ENCODE results near the gene C16orf95.

The C16orf95 gene

GRCh38 chr16:87332150-87332549, 15.0 kb upstream of the C16orf95 start:
- DNase-seq (ENCODE audit: low spot score) (no peak), FAIRE-seq (no peak)

DNA sequence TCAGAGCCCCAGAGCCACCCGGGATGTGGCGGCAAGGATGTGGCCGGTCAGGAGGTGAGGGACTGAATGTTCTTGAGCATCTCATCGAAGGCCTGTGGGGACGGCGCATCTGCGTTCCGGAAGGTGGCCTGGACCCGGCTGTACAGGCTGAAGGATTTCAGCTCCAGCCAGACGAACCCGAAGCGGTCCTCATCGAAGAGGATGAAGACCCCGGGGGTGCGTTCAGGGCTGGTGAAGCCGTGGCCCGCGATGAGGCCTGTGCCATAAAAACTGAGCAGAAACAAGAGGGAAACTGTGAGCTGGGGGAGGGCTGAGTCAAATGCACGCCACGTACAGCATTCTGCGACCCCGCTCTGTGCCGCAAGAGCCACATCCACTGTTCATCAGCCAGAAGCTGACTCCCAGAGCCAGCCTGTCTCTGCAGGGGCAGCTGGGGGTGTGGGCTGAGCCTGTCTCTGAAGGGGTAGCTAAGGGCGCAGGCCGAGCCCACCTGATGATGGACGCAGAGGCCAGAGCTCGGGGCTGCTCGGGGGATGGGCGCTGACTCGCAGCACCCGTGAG, 14.1 kb upstream of the C16orf95 start:
- FAIRE-seq (no peak), DNase-seq (ENCODE audit: low spot score) (no peak)

DNA sequence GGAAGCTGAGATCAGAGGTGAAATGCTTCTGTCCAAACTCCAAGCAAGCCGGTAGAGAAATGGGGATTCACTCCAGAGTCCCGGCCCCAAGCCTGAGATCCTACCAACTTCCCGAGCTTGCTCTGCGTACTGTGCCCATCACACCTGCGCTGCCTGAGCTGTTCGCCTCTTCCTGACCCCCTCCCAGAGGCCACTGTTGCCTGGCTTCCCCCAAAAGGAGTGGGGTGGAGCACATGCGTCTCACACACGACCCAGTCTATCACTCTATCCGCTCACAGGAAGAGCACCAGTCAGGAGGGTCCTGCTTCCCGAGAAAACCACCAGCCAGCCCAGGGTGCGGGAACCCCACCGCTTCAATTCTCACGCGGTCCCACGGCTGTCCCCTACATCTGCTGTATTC, 13.5 kb upstream of the C16orf95 start:
- FAIRE-seq: no peak
- DNase-seq (ENCODE audit: low spot score): no peak

- FAIRE-seq (no peak), DNase-seq (ENCODE audit: low spot score) (no peak)
These were observed 13.0 kb upstream of the C16orf95 start for GRCh38 chr16:87330257-87330624.

GRCh38 chr16:87329436-87330256, 12.5 kb upstream of the C16orf95 start:
- FAIRE-seq (no peak), DNase-seq (ENCODE audit: low spot score) (no peak)

DNA sequence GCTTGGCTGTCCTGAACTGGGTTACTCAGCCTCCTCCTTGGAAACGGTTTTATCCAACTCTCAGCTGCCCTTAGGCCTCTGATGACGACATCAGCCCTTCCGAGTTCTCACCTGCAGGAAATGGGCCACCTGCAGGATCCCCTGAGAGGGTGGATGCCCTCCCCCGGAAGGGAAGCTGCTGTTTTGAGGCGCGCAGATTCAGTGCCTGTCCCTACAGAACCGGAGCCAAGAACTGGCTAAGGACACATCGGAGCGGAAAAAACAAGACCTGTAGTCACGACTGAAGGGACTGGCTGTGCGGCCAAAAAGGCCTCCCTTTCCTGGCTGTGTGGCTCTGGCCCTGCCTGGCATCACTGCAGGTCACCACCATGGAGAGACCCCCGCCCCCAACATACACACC, 11.7 kb upstream of the C16orf95 start:
- no peak for DNase-seq (ENCODE audit: low spot score)
- FAIRE-seq: no peak

DNA sequence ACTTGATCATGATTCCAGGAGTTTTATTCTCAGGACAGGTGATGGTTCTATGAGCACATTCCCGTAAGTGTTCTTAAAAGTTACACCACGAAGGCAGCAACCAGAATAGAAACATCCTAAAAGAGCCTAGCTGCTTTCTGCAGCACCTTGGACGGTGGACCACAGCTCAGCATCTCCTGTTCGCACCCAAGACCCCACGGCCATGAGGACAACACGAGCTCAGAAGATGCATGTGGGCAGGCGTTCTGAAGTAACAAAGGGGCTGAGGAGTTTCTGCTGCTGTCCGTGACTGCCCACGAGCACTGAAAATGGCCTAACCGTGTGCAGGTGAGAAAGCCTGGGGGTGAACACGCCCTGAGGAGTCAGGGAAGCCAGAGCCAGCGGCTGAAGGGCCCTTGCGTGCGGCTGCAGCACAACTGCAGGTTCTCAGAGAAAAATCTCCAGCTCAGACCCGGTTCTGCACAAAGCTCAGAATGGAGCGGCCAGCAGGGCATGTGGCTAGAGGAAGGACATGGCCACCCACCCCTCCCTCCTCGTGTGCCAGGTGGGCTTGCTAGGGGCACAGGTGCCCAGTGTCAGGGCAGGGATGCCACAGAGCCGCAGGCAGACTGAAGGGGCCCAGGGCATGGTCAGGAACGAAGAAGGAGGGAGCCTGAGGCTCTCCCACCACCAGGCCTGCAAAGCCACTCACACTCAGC, 10.8 kb upstream of the C16orf95 start:
- no peak for FAIRE-seq
- DNase-seq (ENCODE audit: low spot score): no peak

GRCh38 chr16:87326151-87326571, 9.0 kb upstream of the C16orf95 start:
- FAIRE-seq (no peak), DNase-seq (ENCODE audit: low spot score) (no peak)

DNA sequence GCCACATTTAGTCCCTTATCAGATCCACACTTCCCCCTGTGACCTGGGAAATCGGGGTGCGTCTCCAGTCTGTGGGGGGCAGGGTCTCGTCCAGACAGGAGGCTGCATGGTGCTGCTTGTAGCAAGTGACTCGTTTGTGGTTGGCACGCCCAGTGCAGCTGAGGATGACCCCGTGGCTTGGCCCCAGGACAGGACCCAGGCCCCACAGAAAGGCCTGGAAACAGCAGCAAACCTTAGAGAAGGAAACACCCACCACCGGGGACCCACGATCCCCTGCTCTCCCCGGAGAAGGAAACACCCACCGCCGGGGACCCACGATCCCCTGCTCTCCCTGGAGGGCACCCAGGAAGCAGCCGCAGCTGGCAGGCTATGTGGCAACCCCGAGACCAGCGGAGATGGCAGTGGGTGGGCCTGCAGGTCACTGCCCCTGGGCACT, 8.2 kb upstream of the C16orf95 start:
- FAIRE-seq: no peak
- DNase-seq (ENCODE audit: low spot score): no peak

- no peak for DNase-seq (ENCODE audit: low spot score)
- FAIRE-seq: no peak
These were observed 7.5 kb upstream of the C16orf95 start for GRCh38 chr16:87324411-87325275.

GRCh38 chr16:87323727-87324410, 6.7 kb upstream of the C16orf95 start:
- FAIRE-seq (no peak), DNase-seq (ENCODE audit: low spot score) (no peak)

- DNase-seq (ENCODE audit: low spot score) (no peak), FAIRE-seq (no peak)
These were observed 5.9 kb upstream of the C16orf95 start for GRCh38 chr16:87322833-87323726.

- FAIRE-seq (no peak), DNase-seq (ENCODE audit: low spot score) (no peak)
These were observed 5.2 kb upstream of the C16orf95 start for GRCh38 chr16:87322360-87322759.

GRCh38 chr16:87321336-87322107, 4.3 kb upstream of the C16orf95 start:
- FAIRE-seq: no peak
- no peak for DNase-seq (ENCODE audit: low spot score)

GRCh38 chr16:87320510-87321227, 3.5 kb upstream of the C16orf95 start:
- FAIRE-seq: no peak
- DNase-seq (ENCODE audit: low spot score): no peak

DNA sequence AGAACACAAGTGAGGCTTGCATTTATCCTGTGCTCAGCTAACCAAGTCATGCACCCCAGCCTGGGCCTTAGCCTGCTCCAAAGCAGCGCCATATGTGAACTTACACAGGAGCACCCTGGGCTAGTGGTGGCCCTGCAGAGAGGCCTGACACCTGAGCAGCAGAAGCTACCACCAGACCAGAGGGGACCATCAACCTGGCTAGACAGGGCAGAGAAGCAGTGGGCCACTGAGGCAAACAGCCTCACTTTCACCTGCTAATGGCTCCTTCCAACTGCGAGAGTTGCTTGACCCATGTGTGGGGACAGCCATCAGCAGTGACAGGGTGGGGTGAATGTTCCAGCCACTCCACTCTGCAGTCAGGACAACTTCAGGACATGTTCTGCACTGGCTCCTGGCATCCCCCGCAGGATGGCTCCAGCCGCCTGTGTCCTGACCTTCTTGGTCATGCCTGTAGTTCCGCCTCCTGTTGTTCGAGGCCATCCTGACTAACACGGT, 2.9 kb upstream of the C16orf95 start:
- FAIRE-seq (no peak), DNase-seq (ENCODE audit: low spot score) (no peak)

DNA sequence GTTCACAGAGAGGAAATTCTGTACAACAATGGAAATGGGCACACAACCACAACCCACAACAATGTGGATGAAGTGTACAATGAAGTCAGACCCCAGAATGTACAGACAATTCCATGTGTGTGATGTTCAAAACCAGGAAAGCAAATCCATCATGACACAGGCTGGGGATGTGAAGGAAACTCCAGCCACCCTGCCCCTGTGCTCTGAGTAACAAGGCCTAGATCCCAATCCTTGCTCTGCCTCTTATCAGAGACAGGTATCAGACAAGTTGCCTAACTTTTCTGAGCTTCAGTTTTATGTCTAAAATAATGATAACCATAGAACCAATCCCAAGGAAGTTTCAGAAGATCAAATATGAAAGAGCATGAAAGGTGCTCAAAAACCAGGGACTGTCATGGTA, 1.8 kb upstream of the C16orf95 start:
- no peak for DNase-seq (ENCODE audit: low spot score)
- FAIRE-seq: no peak
